T-helper 17 cell (primary cell): ENCODE data around the gene TANK. TPM values are rescaled to one million over a fixed set of nuclear protein-coding genes. Genes with fewer than 3 reads are reported as not detected.
"Not testable (repeated sequence)": the region's sequence is repeated elsewhere in the genome, so short reads cannot be mapped to it uniquely, and the experiment has no call there.

Experiments used
- ATAC-seq: fragments of 150-1000 bp; cut with Tn5 transposase; 2 replicates; pipeline ENCODE4 v1.10.0; 2021; ENCODE audit warnings: mild to moderate bottlenecking, moderate library complexity
- DNase-seq, 3 donors: peaks; one replicate each; pipeline versions ENCODE4 v3.0.0 to v3.0.0-alpha.2; 2020 to 2021
- H3K9me3 ChIP-seq: one replicate; pipeline ENCODE4 v1.7.0; 2013; ENCODE audit warnings: low read length, mild to moderate bottlenecking; ENCODE audit not compliant: control insufficient read depth, poor library complexity, severe bottlenecking
- H3K27ac Mint-ChIP-seq: one replicate; pipeline ENCODE4 v1.8.0; 2022; ENCODE audit warnings: mild to moderate bottlenecking, moderate library complexity, mixed read lengths
- H3K27me3 Mint-ChIP-seq: one replicate; pipeline ENCODE4 v1.8.0; 2022; ENCODE audit warnings: mixed read lengths
- H3K36me3 Mint-ChIP-seq: one replicate; pipeline ENCODE4 v1.8.0; 2022; ENCODE audit warnings: low read depth, mixed read lengths
- H3K4me1 Mint-ChIP-seq: one replicate; pipeline ENCODE4 v1.8.0; 2022; ENCODE audit warnings: mild to moderate bottlenecking, mixed read lengths
- H3K4me3 Mint-ChIP-seq: one replicate; pipeline ENCODE4 v1.8.0; 2022; ENCODE audit warnings: mild to moderate bottlenecking, moderate library complexity, mixed read lengths
- total RNA-seq, 4 donors: library from RNA in 2 of 4; stranded (reverse) in 2 of 4; gene quantifications; one replicate each; pipeline ENCODE4 v1.2.3 and lab custom pipeline; 2022 to 2026

The TANK gene
- total RNA-seq, 2 donors from 2014 or later, result 129 to 134 TPM

DNA sequence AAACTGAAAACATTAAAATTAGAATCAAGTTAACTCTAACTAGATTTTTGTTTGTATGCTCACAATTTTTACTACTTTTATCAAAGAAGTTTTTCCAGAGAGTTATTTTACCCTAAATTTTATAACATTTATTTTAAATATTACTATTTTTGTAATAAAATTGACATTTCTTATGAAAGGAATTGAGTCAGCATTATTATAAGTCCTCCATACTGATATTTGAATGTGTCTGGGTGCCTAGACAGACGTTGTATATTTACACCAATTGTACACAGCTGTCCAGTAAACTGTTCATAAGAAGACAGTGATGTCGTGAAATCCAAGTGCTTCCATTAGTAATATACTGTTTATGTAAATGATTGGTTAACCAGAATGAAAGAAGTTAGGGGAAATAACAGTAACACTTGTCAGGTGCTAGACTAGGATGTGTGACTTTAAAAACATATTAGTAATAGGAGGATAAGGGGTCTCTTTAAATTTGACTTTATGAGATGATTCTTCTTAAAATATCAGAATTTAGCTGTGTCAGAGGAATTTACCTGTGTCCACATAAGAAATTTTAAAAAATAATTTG is 73.7 kb downstream of the TANK start:
- no peak for ATAC-seq

DNA sequence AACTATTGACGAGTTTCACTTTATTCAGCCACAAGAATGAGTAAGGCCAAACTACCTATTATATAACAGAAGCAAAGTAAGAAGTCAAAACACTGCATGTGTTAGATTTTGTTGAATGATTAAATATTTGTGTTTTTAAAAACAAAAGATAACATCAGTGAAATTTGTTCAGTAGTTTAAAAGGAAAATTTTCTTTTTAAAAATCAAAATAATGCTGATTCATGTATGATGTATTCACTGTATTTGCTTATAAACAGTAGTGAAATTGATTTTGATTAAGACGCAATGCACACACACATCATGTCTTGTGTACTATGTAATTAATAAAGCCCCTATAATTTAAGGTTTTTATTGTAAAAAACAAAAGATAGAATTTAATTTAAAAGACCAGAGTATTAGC is 74.4 kb downstream of the TANK start:
- no peaks in the 10 kb centered on the region for H3K36me3 Mint-ChIP-seq
- no peaks in the 10 kb centered on the region for H3K9me3 ChIP-seq
- H3K4me3 Mint-ChIP-seq, result no peak overlapping the region
- ATAC-seq, result no peak
- H3K4me1 Mint-ChIP-seq, result peaks cover 7% of the 10 kb centered on the region
- no peak overlapping the region for H3K27ac Mint-ChIP-seq
- H3K27me3 Mint-ChIP-seq, result no peaks in the 10 kb centered on the region
- no peak for DNase-seq

More for the DNA sequence above, 73.7 kb downstream of the TANK start:
- Mint-ChIP-seq H3K36me3 (peaks cover 4% of the 10 kb centered on the region), H3K4me3 (no peak overlapping the region), H3K27me3 (no peaks in the 10 kb centered on the region), H3K27ac (no peak overlapping the region), H3K4me1 (peaks cover 12% of the 10 kb centered on the region)
- DNase-seq, result no peak
- H3K9me3 ChIP-seq, result no peaks in the 10 kb centered on the region

GRCh38 chr2:161237392-161238264 is 77.4 kb downstream of the TANK start:
- Mint-ChIP-seq H3K27me3 (no peaks in the 10 kb centered on the region), H3K36me3 (no peaks in the 10 kb centered on the region), H3K4me3 (peak overlapping the region; percentile 95), H3K4me1 (peaks cover 20% of the 10 kb centered on the region), H3K27ac (peak overlapping the region; percentile 70)
- DNase-seq (peak; percentile 24 to 47 (median 33)), ATAC-seq (peak; percentile 69)
- no peaks in the 10 kb centered on the region for H3K9me3 ChIP-seq

DNA sequence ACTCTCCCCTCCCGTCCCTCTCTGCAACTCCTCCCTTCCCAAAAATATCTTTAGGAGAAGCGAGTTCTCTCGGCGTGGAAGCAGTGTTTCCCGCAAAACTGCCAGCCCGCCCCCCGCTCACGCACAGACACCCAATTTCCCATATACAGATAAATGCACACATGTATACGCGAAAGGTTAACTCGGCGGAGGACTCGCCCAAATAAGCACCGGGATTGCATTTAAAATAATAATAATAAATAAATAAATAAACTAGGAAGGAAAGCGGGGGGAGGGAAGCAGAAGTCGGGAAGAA is 78.0 kb downstream of the TANK start:
- no peak for DNase-seq
- H3K27me3 Mint-ChIP-seq, result no peaks in the 10 kb centered on the region
- H3K9me3 ChIP-seq, result no peaks in the 10 kb centered on the region
- H3K27ac Mint-ChIP-seq, result peak overlapping the region; percentile 37
- ATAC-seq, result no peak
- H3K36me3 Mint-ChIP-seq, result no peaks in the 10 kb centered on the region
- peak overlapping the region; percentile 95 for H3K4me3 Mint-ChIP-seq
- peaks cover 20% of the 10 kb centered on the region for H3K4me1 Mint-ChIP-seq

DNA sequence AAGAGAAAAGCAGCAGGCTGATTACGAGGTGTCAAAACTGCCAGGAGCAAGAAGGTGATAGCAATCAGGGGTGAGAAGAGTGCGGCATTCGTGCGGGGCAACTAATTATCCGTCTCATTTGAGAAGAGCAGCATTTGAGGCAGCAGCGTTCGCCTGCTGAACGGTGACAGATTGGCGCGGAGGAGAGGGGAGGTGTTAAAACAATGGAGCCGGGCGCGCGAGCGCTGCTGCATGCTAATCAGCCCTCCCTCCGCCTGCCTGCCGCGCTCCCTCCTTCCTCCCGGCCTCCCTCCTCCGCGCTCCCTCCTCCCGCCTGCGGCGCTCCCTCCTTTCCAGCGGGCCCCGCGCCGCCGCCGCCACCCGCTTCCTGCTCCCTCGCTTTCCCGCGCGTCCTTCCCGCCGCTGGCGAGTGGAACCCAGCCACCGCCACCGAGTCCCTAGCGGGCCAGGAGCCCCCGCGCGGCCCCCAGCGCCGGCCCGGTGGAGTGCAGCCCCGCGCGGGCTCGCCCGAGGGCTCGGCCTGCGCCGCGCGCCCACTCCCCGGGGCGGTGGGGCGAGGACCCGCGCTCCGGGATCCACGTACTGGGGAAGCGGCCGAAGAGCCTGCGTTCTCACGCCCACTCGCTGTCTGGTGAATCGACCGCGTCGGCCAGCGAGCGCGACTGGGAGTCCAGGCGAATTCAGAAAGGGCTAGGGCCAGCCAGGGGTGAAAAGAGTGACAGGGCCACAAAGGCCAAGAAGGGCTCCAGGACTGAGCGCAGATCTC is 78.5 kb downstream of the TANK start:
- H3K4me1 Mint-ChIP-seq, result peaks cover 24% of the 10 kb centered on the region
- peak overlapping the region; percentile 37 for H3K27ac Mint-ChIP-seq
- no peaks in the 10 kb centered on the region for H3K27me3 Mint-ChIP-seq
- no peaks in the 10 kb centered on the region for H3K9me3 ChIP-seq
- DNase-seq (peak; percentile 40 to 55 (median 45)), ATAC-seq (peak; percentile 75)
- peak overlapping the region; percentile 95 for H3K4me3 Mint-ChIP-seq
- H3K36me3 Mint-ChIP-seq, result no peaks in the 10 kb centered on the region

- ATAC-seq, result no peak
- no peaks in the 10 kb centered on the region for H3K27me3 Mint-ChIP-seq
- H3K36me3 Mint-ChIP-seq, result peaks cover under 1% of the 10 kb centered on the region
- no peaks in the 10 kb centered on the region for H3K9me3 ChIP-seq
- DNase-seq, result no peak
- H3K27ac Mint-ChIP-seq, result peak overlapping the region; percentile 45
- H3K4me3 Mint-ChIP-seq, result peak overlapping the region; percentile 95
- H3K4me1 Mint-ChIP-seq, result peaks cover 32% of the 10 kb centered on the region
Measured at GRCh38 chr2:161239326-161240109, 79.3 kb downstream of the TANK start.

GRCh38 chr2:161241894-161242293 is 81.7 kb downstream of the TANK start:
- Mint-ChIP-seq H3K4me3 (no peak overlapping the region), H3K4me1 (peaks cover 39% of the 10 kb centered on the region), H3K36me3 (peaks cover 2% of the 10 kb centered on the region), H3K27ac (peak overlapping the region; percentile 96), H3K27me3 (no peaks in the 10 kb centered on the region)
- ATAC-seq (no peak), DNase-seq (no peak)
- no peaks in the 10 kb centered on the region for H3K9me3 ChIP-seq

- no peak for DNase-seq
- H3K4me1 Mint-ChIP-seq, result peaks cover 45% of the 10 kb centered on the region
Measured at GRCh38 chr2:161243312-161243711, 83.1 kb downstream of the TANK start.

DNA sequence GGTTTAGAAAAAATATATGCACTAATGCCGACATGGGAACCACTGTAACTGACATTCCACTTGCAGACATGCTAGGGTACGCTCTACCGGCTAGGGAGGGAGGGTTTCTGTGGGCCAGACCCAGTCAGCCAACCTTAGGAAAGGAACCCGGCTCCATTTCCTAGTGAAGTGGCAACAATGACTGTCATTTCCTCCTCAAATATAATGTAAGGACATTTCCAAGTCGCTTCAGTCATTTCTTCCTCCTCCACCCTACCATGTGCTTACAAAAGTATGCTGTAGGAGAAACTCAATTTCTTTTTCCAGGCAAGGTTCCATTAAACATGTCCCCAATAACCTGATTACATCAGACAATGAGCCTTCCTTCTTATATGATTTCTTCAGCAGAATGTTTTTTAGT is 83.7 kb downstream of the TANK start:
- DNase-seq (no peak), ATAC-seq (no peak)
- no peaks in the 10 kb centered on the region for H3K27me3 Mint-ChIP-seq
- peaks cover 42% of the 10 kb centered on the region for H3K4me1 Mint-ChIP-seq
- no peaks in the 10 kb centered on the region for H3K9me3 ChIP-seq
- H3K36me3 Mint-ChIP-seq, result peaks cover 2% of the 10 kb centered on the region
- peak overlapping the region; percentile 96 for H3K27ac Mint-ChIP-seq
- peak overlapping the region; percentile 96 for H3K4me3 Mint-ChIP-seq

More at GRCh38 chr2:161243312-161243711, 83.1 kb downstream of the TANK start:
- Mint-ChIP-seq H3K27me3 (no peaks in the 10 kb centered on the region), H3K27ac (peak overlapping the region; percentile 96), H3K4me3 (peak overlapping the region; percentile 96), H3K36me3 (peaks cover 2% of the 10 kb centered on the region)
- H3K9me3 ChIP-seq, result no peaks in the 10 kb centered on the region
- no peak for ATAC-seq

- H3K4me1 Mint-ChIP-seq, result peaks cover 42% of the 10 kb centered on the region
- peak overlapping the region; percentile 96 for H3K27ac Mint-ChIP-seq
- peak overlapping the region; percentile 96 for H3K4me3 Mint-ChIP-seq
Measured at GRCh38 chr2:161244387-161245260, 84.4 kb downstream of the TANK start.

GRCh38 chr2:161245261-161245553 is 85.0 kb downstream of the TANK start:
- Mint-ChIP-seq H3K36me3 (peaks cover 2% of the 10 kb centered on the region), H3K27ac (peak overlapping the region; percentile 96), H3K4me3 (peak overlapping the region; percentile 91), H3K27me3 (no peaks in the 10 kb centered on the region), H3K4me1 (peaks cover 40% of the 10 kb centered on the region)
- no peak for DNase-seq
- H3K9me3 ChIP-seq, result no peaks in the 10 kb centered on the region
- no peak for ATAC-seq

More at GRCh38 chr2:161244387-161245260, 84.4 kb downstream of the TANK start:
- not testable (repeated sequence) for H3K36me3 Mint-ChIP-seq, H3K9me3 ChIP-seq, H3K27me3 Mint-ChIP-seq
- DNase-seq, result peak; percentile 43 to 68 (median 57)
- peak; percentile 99 for ATAC-seq

GRCh38 chr2:161245671-161246070 is 85.4 kb downstream of the TANK start:
- no peaks in the 10 kb centered on the region for H3K9me3 ChIP-seq
- ATAC-seq, result no peak
- Mint-ChIP-seq H3K27ac (peak overlapping the region; percentile 96), H3K4me1 (peaks cover 40% of the 10 kb centered on the region), H3K4me3 (peak overlapping the region; percentile 91), H3K36me3 (peaks cover 2% of the 10 kb centered on the region), H3K27me3 (no peaks in the 10 kb centered on the region)
- no peak for DNase-seq
